Stimulated activated CD8-positive, alpha-beta memory T cell treated with anti-CD3 and anti-CD28 coated beads, Interleukin-7, amount 100 ng/mL, for 4 hours (primary cell): Measurements from ENCODE around the gene DNMT3A.
A peak's percentile ranks its signal among the peaks of the same experiment; 100 is the strongest.

Source experiments
- DNase-seq, 2 donors: peaks; one replicate each; pipeline ENCODE4 v3.0.0-alpha.2; 2020; ENCODE audit warnings: low read depth in 2 of 2

DNMT3A gene

GRCh38 chr2:25306777-25307368, 34.9 kb downstream of the DNMT3A start:
- no peak for DNase-seq

- no peak for DNase-seq
Measured at GRCh38 chr2:25305775-25306174, 36.0 kb downstream of the DNMT3A start.

DNA sequence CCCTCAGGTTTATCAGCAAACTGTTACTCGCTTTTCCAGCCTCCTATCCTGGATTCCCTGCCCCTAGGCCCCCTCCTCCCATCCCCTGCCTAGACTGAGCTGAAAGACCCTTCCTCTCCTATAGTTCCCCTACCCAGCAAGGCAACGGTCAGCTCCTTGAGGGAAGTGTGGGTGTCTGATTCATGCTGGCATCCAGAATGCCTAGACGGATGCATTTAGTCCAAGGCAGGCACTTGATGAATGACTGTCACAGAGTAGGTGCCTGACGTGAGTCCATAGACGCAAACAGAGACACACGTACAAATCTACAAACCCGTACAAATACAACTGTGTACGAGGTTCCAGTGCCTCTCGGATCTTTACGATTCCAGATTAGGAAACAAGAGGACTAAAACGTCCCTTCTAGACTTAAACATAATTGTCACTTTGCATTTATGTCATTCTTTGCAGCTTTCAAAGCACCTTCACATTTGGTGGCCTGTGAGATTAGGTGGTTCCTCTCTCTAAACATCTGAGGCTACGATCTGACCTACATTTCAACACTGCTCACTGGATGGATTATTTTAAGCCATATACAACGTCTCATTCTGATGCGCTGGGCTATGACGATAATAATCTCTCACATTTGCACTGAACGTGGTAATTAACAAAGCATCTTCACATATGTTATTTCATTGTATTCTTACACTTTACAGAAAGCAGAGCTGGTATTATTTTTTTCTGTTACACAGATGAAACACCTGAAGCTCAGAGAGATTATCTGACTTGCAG, 36.7 kb downstream of the DNMT3A start:
- DNase-seq: no peak

GRCh38 chr2:25304321-25304720, 37.4 kb downstream of the DNMT3A start:
- DNase-seq: no peak

DNA sequence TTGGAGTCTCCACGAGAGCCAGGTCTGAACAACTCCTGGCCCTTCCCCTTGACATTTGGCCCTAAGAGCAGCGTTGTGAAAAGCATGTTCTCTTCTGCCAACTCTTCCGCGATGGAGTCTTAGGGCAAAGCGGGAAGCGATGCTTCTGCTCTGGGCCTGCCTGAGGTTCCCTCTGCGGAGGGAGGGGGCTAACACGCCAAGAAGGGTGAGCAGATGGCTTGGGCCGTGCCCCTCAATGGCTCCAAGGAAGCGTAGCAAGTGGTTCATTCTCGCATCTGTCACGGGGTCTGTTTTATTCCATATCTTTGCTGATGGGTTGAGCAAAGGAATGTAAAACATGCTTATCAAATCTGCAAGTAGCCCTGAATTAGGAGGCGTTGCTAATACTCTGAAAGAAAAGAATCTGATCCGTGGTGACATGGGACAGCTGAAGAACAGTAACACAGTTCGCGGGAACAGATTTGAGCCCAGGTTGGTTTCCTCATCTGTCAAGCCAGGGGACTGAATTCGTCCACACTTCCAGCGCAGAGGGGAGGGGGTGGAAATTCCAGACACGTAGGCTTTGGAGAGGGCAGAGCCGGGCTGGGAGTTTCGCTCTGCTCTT, 38.0 kb downstream of the DNMT3A start:
- DNase-seq: no peak

- DNase-seq: no peak
Measured at GRCh38 chr2:25302758-25303375, 38.9 kb downstream of the DNMT3A start.

DNA sequence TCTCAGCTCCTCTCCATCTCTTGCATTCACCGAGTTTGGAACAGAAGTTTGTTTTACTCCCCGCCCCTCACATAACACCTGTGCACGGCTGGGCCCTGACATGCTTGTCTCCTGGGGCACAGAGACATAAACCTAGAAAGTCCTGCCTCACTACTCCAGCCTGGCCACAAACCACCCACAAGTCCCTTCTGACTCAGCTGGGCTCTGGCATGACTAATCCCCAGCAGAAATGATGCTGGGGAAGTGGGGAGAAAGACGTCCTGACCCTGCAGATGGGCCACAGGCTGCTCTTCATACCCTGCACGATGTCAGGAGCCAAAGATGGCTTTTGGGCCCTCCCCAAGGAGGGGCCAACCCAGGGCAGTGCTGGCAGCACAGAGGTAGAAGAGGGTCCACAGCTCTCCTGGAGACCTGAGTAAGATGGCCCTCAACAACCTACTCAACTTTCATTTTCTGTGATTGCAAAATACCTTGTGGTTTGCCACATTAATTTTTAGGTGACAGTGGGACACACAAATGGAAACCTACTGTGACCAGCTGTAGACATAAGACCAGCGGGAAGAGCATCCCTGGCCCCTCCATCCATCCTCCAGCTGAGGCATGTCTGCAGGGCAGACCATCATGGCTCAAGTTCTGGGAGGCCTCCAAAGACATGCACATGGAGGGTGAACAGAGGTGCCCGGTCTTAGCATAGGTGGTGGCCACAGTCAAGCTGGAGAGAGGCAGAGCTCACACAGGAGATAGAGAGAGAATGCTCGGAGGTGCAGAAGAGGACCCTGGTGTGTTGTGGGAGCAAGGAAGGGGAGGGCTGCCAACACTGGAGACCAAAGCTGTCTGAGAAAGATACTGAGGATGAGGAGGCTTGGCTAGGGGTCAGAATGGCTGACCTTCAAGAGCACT, 40.0 kb downstream of the DNMT3A start:
- peak; percentile 66 to 67 for DNase-seq

- no peak for DNase-seq
Measured at GRCh38 chr2:25300001-25300400, 41.7 kb downstream of the DNMT3A start.

DNA sequence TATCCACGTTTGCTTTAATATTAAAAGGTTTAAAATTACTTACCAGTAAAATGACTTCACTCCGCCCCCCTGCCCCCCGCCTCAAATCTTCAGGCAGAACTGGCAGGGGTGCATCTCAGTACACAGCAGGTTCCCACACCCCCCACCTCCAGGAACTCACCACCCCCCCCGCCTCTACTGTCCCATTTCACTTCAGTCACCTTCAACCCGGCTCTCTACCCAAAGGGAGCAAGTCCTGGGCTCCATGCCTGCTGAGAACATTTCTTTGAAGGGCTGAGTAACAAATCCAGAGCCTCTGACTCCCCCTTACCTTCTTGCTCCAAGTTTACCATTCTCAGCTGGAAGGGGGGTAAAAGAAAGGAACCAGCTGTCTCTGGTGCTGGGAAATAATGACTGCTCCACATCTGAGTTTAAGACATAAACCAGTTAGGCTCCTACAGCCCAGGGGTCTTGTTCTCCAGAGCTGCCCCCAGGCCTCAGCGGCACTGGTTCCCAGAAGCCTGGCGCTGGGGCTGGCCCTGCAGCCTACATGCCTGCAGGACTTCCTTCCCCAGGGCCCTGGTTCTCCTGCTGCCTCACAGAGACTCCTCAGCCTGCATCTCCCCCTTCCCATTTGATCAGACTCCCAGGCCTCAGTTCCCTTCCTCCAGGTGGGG, 42.8 kb downstream of the DNMT3A start:
- DNase-seq: no peak

DNA sequence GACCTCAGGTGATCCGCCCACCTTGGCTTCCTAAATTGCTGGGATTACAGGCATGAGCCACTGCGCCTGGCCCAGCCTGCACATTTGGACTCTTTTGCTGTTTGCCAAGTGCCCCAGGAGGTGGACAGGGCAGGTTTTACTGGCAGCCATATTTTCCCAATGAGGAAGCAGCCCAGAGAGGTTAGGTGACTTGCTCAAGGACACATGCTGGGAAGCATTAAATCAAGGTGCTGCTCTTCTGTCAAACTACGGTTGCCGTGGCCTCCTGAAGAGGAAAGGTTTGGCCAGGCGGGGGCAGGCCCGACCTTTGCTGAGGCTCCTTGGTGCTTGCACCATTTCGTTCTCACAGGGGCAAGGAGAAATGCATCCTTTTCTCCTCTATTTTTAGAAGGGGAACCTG, 44.0 kb downstream of the DNMT3A start:
- no peak for DNase-seq

DNA sequence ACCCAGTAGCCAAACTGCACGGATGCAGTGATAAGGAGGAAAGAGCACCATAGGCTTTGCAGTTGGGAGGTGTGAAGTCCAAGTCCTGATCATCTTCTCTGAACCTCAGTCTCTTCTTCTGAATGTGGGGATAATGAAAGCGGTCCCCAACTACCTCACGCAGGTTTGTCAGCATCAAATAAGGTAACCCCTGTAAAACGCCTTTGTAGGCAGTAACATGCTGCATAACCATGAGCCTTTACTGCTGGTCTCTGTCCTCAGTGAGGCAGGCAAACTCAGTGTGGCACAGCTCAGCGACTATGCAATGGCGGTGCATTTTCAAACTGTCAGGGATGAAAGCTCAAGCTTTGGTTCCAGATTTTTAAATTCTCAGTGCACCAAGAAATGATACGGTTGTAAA, 46.1 kb downstream of the DNMT3A start:
- no peak for DNase-seq

DNA sequence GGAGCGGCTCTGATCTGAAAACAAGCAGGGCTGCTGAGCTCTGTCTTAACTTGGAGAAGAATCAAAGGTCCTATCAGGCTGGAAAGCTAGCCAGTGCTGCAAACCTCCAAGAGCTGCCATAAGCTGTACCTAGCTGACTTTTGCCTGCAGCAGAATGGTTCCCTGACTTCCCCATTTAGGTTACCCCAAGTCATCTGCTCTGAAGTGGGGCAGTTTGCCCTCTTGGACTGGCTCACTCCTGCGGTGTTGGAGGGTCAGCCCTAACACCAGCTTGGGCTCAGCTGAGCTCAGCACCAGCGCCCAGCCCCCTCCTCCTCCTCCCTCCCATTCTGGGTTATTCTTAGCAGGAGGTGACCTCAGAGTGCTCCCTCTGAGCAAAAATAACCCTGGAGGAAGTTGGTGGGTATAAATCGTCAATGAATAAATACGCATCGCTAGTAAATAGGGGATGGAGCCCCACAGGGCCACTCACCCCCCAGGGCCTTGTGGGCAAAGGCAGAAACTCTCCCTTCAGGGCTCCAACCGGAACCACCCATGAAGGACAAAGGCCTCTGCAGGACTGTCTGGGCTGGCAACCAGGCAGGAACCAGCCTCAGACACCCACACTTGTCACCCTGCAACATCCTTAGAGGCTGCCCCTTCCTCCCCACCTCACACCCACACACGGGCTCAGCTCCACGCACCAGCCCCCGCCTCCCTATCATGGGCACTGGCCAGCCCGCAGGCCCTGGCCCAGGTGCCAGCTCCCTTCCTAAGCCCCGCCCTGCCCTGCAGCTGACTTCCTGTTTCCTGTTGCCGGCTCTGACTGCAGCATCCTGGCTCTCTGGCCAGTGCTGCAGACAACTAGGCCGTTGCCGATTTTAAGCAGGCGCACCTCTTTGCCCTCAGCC, 46.9 kb downstream of the DNMT3A start:
- DNase-seq: peak; percentile 44 to 64

- no peak for DNase-seq
Measured at GRCh38 chr2:25293958-25294562, 47.7 kb downstream of the DNMT3A start.

DNA sequence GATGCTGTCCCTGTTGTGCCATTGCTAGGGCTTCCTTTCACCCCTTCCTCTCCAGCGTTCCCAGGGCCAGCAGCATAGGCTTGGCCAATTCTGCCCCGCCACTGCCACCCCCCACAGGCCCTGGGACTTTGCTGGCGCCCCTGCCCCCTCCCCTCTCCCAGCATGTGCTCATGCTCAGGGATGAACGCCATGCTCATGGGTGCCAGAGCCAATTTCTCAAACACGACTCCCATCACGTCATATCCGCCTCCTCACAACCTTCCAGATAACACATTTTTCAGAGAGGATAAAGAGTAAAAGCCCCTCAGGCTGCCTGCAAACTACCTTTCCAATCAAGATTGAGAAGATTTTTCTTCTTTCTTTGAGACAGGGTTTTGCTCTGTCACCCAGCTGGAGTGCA, 48.6 kb downstream of the DNMT3A start:
- DNase-seq: no peak

- DNase-seq: no peak
Measured at GRCh38 chr2:25292408-25292807, 49.3 kb downstream of the DNMT3A start.

DNA sequence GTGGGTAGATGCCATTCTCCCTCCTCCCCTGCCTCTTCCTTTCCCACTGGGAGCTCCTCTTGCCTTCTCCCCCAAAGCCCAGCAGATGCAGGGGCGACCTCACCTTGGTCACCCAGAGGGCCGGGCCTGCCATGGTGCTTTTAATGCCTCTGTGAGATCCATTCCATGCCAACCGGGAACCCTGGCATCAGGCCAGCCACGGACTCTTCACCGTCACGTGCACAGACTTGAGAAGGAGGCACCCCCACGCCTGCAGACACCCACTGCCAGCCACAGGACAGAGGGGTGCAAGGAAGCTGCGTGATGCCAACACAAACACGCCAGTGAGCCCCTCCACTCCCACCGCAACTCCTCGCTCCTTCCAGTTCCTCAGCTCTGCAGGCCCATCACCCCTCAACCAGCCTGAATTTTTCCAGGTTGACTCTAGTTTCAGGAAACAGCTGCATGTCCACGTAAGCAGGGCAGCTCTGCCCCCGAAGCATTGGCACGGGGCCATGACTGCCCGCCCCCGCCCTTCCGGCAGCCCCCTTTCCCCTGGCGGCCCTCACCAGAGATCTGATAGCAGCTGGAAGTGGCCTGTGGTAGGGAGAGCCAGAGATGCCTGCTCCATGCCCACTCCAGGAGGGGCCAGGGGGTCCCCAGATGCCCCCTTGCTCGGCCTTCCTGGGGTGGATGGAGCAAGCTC, 50.8 kb downstream of the DNMT3A start:
- no peak for DNase-seq

GRCh38 chr2:25286723-25287483, 54.8 kb downstream of the DNMT3A start:
- no peak for DNase-seq

DNA sequence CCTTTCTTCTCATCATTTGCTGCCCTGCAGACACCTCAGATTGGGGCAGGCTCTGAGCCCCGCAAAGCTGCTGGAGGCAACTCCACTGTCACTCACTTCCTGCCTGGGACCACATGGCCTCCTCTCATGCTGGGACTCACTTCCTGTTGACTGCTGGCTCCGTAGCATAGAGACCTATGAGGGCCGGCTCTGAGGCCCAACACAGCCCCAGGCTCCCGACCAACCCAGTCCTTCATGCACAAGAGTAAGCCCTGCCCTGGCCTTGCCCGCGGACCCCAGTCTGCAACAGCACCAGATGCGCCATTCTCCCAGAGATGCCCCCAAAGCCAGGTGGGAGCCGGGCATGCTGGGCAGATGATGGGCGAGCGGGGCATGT, 55.7 kb downstream of the DNMT3A start:
- peak; percentile 53 to 55 for DNase-seq
